Mammary epithelial cell (primary cell): Measurements from ENCODE around the gene ZNF683.
"Not testable (repeated sequence)": the region's sequence is repeated elsewhere in the genome, so short reads cannot be mapped to it uniquely, and the experiment has no call there.

Experiments
- CTCF ChIP-seq, 2 donors: IDR thresholded peaks in 1 of 2; conservative IDR thresholded peaks in 1 of 2; 2 replicates each; pipeline ENCODE4 v1.5.1; 2011 to 2012; ENCODE audit warnings: inconsistent platforms in 2 of 2, low read length in 2 of 2, mild to moderate bottlenecking in 2 of 2, control low read depth in 1 of 2, low read depth in 1 of 2; ENCODE audit not compliant: insufficient read depth in 1 of 2; ENCODE audit errors: extremely low read depth in 1 of 2
- EZH2 ChIP-seq: IDR thresholded peaks from 2 replicates; pipeline ENCODE4 v1.6.1; 2012; ENCODE audit warnings: low read length, inconsistent platforms, borderline replicate concordance

GRCh38 chr1:26374361-26374760 is 1.8 kb upstream of the ZNF683 start:
- TF ChIP-seq CTCF (conservative IDR thresholded peaks at IDR 0.05 in 1 of 2, IDR thresholded peaks at IDR 0.05 in 1 of 2; ENCODE audit: extremely low read depth in 1 of 2, insufficient read depth in 1 of 2, low read depth in 1 of 2, low read length in 2 of 2); EZH2: not testable (repeated sequence)
